HG03558 (cell line): ENCODE measurements around the gene NCF4.

Experiments used
- ATAC-seq: cut with Tn5 transposase; IDR thresholded peaks from one replicate; pipeline ENCODE4 v1.9.1; 2021; ENCODE audit warnings: moderate number of reproducible peaks; ENCODE audit not compliant: unreplicated experiment; ENCODE audit errors: extremely low read depth

Gene NCF4

DNA sequence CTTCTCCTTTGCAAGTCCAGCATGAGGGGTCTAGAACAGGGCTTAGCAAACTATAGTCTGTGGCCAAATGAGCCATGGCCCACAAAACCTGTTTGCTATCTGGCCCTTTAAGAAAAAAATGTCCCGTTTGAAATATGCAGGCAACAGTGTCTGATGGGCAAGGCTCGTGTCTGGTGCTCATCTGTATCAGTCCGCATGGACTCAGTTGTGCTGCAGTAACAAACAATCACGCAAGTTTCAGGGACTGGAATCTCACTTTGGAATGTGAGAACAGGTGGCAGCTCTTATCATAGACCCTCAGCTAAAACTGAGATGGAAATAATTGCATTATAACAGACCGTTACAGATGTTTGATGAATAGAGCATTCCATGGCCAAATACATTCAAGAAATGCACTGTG lies 24.9 kb upstream of the NCF4 start:
- no peak for ATAC-seq

DNA sequence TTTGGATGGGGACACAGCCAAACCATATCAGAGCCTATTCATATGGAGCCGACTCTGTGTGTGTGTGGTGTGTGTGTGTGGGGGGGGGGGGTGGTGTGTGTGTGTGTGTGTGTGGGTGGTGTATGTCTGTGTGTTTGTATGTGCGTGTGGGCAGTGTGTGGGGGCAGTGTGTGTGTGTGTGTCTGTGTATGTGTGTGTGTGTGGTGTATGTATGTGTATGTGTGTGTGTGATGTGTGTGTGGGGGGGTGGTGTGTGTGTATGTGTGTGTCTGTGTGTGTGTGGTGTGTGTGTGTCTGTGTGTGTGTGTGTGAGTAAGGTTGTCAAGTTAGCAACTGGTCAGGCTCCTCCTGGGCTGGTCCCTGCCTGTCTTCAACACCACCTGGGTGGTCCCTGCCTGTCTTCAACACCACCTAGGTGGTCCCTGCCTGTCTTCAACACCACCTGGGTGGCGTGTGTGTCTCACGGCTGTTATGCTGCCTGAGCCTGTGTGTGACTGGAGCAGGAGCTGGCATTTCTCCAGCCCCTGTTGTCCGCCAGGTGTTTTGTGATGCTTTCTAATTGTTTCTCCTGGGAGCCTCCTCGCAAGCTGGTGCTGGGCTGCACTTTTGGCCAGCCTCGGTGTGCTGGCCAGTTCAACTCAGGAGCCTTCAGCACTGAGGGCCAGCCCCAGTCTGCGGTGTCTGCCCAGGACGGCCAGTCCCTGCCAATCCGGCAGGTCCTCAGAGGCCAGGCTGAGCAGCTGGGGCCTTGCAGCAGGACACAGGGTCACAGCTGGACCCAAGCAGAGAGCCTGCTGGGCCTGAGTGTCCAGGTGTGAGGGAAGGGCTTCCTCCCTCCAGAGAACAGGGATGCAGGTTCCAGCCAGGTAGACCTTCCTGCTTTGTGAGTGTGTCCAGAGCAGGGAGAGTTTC lies 22.4 kb upstream of the NCF4 start:
- no peak for ATAC-seq

GRCh38 chr22:36839356-36840073 lies 21.3 kb upstream of the NCF4 start:
- no peak for ATAC-seq

DNA sequence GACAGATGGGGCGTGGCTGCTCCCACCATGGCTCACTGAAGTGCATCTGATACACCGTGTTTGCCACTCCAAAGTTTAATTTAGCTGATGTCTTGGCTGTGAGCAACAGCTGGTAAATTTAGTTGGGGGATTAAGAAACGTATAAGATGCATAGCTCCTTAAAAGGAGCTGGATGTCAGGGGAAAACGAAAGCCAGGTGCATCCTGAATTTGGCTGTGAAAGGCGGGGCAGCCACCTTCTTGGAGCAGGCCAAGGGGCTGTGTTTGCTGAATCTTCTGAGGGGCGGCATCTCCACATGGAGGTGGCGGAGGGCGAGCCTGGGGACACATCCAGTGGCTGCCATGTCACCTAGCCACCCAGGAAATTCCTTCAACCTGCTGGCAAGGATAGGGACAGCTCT lies 20.7 kb upstream of the NCF4 start:
- ATAC-seq: no peak

- ATAC-seq: no peak
These were observed 14.5 kb upstream of the NCF4 start for GRCh38 chr22:36846271-36846670.

DNA sequence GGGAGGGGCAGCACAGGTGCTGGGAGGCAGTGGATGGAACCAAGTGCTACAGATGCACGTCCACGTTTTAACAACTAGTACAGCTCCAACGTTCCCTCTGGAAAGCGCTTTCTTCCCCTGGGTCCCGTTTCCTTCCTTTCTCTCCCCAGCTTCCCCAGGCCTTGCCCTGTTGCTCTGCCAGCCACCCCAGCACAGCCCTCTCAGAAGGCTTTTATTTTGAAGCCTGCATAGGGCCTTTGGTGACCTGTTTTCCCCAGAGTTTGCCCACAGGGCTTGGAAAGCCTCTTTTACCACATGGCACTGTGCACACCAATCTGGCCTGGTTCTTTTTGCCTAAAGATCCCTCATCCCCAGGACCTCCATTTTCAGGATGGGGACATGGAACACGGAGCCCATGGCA lies 13.9 kb upstream of the NCF4 start:
- no peak for ATAC-seq

GRCh38 chr22:36850056-36850455 lies 10.8 kb upstream of the NCF4 start:
- ATAC-seq: no peak

- ATAC-seq: no peak
These were observed 10.1 kb upstream of the NCF4 start for GRCh38 chr22:36850682-36851081.

DNA sequence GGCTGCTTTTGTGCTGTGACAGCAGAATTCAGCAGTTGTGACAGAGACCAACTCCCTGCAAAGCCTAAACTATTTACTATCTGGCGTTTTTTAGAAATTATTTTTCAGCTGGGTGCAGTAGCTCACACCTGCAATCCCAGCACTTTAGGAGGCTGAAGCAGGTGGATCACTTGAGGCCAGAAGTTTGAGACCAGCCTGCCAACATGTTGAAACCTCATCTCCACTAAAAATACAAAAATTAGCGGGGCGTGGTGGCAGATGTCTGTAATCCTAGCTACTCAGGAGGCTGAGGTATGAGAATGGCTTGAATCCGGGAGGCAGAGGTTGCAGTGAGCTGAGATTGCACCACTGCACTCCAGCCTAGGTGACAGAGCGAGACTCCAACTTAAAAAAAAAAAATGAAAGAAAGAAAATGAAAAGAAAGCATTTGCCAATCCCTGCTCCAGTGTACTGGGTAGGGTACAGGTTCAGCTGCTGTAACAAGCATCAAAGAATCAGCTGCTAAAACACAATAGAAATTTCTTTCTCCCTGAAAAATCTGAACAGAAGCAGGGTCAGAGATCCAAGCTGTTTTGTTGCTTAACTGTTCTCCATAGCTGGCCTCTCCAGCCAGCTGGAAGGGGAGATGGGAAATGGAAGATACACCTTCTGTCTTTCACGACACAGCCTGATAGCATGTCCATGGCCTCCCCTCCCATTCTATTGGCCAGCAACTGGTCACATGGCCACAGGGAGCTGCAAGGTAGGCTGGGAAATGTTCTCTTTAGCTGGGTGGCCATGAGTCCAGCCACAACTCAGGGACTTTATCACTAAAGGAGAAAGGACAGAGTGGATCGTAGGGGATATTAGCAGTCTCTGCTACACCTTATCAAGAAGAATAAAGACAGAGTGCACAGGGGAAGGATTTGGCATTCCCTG lies 8.5 kb upstream of the NCF4 start:
- no peak for ATAC-seq

- no peak for ATAC-seq
These were observed 7.3 kb upstream of the NCF4 start for GRCh38 chr22:36853407-36854099.

- ATAC-seq: no peak
These were observed 5.3 kb upstream of the NCF4 start for GRCh38 chr22:36855478-36855877.

DNA sequence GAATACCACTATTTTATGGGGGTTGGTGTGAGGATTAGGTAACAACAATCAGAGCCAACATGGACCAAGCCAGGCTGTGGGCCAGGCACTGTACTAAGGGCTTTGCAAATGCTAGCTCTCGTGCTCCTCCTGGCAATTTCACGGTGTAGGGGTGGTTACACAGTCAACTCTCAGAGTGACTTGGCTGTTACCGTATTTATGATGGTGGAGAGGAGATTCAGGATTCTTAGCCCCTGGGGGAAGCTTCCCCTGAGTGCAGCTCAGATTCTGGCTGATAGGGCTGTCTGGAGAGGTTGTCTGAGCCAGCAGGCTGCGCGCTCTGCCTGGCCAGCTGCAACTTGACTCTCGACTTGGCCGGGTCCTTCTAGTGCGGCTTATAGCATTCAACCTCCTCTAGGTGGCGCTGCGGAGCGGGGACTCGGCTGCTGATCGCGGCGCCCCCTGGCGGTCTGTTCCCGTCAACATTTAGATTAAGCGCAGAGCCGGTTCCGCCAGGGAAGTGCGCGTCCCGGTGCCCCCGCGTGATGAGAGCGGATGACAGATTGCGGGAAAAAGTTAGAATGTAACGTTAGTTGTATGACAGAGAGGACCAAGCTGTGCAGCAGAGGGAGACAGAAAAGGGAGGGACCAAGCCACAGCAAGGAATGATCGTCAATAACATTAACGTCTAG lies 4.5 kb upstream of the NCF4 start:
- ATAC-seq: no peak

GRCh38 chr22:36856792-36857135 lies 4.0 kb upstream of the NCF4 start:
- ATAC-seq: no peak

GRCh38 chr22:36858156-36858555 lies 2.6 kb upstream of the NCF4 start:
- no peak for ATAC-seq

- ATAC-seq: no peak
These were observed 1.8 kb upstream of the NCF4 start for GRCh38 chr22:36858966-36859365.

DNA sequence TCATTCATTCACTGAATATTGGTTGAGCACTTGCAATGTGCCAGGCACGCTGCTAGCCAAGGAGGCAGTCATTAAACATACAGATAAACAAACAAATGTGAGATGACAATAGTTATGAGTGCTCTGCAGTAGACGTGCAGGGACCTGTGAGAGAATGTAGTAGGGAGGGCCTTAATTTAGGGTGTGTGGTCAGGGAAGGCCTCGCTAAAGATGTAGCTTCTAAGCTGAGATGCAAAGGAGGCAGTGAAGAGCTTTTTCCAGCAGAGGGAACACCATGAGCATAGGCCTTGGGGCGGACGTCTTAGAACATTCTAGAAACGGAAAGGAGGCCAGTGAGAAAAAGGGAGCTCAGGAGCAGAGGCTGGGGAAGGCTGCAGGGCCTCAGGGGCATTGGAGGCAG lies 789 bp upstream of the NCF4 start:
- ATAC-seq: no peak

- no peak for ATAC-seq
These were observed 377 bp upstream of the NCF4 start for GRCh38 chr22:36860438-36860820.

DNA sequence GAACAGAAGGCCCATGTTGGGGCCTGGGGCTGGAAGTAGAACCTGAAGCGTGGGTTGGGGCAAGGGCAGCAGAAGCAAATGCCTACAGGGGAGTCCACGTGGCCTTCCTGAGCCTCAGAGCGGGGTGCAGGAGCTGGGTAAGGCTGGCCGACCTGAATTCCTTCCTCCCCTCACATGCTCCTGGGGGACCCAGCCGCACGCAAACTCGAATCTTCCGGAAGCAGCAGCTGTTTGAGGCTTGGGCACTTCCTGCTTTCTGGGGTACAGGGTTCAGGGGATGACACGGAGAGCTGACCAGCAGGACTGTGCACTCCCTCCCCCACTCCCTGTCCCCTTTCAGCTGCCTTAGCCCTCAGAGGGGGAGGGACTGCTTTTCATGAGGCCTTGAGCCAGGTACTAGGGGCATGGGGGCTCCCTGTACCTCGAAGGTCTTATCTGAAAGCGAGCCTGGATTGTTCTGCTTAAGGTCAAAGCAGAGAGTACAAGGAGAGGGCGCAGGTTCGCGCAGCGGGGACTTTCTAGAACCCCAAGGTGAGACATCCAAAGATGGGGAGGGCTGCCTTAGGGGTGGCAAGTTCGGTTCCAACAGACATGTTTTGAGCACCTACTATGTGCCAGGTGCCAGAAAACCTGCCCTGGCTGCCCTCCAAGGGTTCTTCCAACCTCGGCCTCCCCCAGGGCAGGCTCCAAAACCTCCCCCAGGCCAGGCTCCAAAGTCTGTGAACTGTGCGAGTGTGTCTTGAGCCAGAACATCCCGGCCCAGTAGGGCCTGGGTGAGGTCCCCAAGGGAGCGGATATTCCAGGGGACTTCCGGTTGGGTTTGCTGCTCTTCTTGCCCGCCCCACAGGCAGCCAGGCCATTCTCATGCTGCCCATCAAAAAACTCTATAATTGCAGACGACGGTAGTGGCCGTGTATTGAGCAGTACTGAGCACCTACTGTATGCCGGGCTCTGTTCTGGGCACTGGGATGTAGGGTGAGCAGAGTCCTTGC lies 1.7 kb downstream of the NCF4 start:
- no peak for ATAC-seq
